ENCODE data around the gene CCDC15.

The CCDC15 gene, protein sequence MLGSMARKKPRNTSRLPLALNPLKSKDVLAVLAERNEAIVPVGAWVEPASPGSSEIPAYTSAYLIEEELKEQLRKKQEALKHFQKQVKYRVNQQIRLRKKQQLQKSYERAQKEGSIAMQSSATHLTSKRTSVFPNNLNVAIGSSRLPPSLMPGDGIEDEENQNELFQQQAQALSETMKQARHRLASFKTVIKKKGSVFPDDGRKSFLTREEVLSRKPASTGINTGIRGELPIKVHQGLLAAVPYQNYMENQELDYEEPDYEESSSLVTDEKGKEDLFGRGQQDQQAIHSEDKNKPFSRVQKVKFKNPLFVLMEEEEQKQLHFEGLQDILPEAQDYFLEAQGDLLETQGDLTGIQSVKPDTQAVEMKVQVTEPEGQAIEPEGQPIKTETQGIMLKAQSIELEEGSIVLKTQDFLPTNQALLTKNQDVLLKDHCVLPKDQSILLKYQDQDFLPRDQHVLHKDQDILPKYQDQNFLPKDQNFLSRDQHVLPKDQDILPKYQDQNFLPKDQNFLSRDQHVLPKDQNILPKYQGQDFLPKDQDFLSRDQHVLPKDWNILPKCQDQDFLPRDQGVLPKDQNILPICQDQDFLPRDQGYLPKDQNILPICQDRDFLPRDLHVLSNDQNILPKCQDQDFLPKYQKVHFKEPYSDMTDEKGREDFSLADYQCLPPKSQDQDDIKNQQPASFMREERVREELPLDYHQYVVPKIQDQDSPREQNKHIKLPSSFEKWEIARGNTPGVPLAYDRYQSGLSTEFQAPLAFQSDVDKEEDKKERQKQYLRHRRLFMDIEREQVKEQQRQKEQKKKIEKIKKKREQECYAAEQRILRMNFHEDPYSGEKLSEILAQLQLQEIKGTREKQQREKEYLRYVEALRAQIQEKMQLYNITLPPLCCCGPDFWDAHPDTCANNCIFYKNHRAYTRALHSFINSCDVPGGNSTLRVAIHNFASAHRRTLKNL

DNA sequence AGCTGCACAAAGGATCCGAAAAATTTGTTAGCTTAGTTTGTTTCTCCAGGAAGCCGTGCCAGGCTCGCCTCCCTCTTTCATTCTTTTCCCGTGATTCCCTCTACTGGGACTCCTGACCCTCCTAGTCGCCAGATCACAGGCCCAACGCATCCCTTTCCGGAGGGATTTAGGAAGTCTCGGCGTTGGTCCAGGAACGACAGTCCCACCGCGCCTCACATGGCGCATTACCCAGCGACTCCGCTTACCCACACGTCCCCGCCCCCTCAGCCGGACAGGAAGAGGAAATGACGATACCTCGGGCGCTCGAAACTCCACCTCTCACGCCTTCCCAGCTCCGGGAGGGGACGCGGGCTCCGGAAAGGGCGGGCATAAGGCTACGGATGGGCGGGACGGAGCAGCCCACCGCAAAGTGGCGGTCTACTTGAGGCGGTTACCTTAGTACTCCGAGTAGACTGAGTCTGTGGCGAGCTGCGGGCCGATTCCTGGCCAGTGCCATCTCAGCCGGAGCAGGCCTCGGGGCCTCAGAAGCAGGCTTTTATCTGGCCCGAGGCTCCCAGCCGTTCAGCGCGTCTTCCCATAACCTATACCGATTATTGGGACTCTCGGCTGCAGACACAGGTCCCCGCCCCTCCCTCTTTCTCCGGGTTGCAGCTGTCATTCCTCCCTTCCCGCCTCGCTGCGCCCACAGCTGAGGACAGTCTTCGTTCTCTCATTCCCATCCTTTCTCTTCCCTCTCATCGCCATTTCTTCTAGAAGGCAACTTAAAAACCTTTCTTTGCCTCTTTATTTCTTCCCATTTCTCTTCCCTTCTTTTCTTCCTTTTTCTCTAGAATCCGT, at the start of gene CCDC15:
Gene CCDC15 (plus strand): TSS at position 450 of the 837 bp plus-strand sequence. CDS start 531 bp downstream, outside the sequence.
- DNase-seq = peak; percentile 99

DNA sequence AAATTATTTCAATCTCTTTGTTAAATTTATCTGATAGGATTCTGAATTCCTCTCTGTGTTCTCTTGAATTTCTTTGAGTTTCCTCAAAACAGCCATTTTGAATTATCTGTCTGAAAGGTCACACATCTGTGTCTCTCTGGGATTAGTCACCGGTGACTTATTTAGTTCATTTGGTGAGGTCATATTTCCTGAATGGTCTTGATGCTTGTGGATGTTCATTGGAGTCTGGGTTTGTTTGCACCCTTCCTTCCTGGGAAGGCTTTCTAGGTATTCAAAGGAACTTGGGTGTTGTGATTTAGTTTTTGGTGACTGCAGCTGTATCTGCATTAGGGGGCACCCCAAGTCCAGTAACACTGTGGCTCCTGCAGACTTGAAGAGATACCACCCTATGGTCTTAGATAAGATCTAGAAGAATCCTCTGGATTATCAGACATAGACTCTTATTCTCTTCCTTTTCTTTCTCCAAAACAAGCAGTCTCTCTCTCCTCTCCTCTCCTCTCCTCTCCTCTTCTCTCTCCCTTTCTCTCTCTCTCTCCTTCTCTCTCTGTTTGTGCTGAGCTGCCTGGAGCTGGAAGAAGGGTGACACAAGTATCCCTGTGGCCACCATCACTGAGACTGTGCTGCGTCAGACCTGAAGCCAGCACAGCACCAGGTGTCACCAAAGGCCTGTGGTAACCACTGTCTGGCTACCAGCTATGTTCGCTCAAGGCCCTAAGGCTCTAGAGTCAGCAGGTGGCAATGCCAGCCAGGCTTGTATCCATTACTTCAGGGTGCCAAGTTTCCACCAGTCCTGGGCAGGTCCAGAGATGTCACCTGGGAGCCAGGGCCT, 38.2 kb upstream of the CCDC15 start:
- DNase-seq = no peak

DNA sequence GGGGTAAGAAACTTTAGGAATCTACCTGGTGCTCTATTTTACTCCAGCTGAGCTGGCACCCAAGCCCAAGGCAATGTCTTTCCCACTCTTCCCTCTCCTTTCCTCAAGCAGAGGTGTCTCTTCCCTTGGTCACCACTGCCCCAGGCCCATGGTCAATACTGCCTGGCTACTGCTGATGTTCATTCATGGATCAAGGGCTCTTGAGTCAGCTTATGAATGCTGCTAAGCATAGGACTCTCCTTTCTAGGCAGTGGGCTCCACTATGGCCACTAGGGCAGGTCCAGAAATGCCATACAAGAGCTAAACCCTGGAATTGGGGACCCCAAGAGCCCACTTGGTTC, 37.7 kb upstream of the CCDC15 start:
- no peak for DNase-seq

DNA sequence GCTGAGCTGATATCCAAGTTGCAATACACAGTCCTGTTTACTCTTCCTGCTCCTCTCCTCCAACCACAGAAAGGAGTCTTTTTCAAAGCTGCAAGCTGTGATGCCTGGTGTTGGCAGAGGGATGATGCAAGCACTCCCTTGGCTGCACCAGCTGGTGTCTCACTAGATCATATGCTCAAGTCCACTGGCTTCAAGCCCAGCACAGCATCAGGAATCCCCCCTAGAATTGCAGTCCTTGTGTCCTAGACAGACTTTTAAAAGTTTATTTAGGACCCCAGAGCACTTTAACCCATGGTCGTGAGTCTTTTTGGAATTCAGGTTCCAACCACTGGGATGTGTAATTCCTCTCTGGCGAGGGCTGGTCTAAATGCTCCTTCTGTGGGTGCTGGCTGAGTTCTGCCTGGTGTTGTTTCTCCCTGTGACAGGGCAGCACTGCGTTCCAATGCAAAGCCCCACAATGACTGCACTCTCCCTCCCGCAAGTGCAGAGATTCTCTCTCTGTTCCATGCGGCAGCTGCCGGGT, 36.8 kb upstream of the CCDC15 start:
- peak; percentile 15 for DNase-seq

DNA sequence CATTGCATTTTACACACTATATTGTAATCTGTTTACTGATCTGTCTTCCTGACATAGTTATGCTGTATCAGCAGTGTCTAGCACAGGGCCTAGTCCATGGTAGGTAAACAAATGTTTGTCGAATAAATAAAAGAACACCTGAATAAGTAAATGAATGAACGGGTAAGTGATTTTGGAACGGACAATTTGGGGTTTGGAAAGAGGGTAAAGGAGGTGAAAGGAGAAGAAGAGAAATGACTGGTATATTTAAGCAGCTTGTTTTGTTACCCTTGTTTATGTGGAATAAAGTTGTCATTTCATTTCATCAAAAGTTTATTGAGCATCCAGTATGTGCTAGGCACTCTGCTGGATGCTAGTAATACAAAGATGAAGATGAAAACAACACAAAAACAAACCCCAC, 35.1 kb upstream of the CCDC15 start, which contains the start of gene HEPN1:
Gene HEPN1 (plus strand): TSS at position 301 of the 400 bp plus-strand sequence.
- no peak for DNase-seq

DNA sequence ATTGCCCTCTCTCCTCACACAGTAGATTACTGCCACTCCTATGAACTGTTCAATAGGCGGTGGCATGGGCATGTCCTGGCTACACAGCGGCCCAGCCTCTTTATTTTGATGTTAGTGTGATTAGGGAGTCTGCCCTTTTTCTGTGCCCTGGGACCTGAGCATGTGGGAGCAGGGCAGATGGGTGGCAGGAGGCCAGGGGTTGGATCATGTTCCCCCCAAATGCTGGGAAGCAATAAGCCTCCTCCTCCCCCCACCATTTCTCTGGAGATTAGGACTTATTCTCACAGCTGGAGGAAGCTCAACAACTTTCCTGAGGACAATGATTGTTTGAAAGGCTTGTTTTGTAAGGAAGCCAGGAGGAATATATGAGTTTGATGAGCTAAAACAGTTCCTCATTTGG, 34.1 kb upstream of the CCDC15 start:
- DNase-seq = no peak

DNA sequence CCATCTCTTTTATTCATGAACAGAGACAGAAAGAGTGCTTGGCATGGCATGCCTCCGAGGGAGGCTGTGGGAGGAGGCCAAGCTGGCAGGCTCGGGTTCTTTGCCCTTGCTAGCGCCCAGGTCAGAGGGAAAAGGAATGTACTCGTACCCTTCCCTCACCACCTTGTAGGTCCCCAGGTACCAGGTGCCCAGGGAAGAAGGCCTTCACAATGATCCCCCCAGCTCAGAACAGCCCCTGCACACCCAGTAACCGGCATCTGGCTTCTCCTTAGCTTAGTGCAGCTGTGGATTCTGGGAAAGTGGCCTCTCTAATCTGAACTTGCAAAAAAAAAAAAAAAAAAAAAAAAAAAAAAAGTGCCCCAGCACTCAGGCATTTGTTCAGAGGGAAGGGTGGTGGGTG, 33.6 kb upstream of the CCDC15 start:
- DNase-seq = no peak

DNA sequence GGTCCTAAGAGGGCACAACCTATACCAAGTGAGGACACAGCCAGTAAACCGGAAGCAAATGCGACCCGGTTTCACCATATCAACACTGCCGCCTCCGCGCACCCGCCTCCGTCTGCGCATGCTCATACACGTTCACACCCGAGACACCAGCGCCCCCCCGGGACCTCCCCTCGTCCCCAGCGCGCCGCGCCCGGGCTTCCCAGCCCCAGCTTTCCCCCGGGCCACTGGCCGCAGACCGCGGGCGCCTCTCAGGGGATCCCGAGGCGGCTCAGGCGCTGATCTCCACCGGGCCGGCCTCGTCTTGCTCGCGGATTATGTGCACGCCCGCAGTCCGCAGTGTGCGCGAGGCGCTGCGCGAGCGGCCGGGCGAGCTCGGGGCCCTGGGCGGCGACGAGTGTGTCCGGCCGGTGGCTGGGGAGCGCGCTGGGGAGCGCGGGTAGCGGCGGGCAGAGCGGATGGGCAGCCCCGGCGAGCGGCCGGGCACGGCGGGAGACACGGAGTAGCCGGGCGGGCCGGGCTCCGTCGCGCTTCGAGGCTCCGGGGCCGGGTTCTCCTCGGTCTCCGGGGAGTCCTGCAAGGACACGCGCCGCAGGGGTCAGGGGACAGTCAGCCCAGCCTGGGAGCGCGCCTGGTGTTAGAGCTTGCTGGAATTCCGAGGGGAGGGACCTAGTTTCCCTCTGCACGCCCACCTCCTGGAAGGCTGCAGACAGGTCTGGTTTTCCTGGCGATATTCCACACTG, 33.0 kb upstream of the CCDC15 start:
- DNase-seq = peak; percentile 88

DNA sequence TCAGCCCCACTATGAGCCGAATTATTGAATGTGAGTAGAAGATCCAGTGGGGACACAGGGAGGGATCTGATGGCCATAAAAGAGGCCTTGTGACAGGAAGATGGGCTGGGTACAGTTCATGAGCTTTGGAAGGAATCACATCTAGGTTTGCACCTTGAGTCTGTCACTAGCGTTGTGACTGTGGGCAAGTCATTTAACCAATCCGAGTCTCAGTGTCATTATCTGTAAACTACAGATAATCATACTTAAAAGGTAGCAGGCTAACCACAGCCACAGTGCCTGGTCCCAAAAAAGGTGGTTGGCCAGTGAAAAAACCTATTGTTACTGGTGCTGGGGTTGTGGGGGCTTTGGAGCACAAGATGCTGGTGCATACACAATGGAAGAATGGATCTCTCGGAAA, 31.2 kb upstream of the CCDC15 start:
- DNase-seq = peak; percentile 27

DNA sequence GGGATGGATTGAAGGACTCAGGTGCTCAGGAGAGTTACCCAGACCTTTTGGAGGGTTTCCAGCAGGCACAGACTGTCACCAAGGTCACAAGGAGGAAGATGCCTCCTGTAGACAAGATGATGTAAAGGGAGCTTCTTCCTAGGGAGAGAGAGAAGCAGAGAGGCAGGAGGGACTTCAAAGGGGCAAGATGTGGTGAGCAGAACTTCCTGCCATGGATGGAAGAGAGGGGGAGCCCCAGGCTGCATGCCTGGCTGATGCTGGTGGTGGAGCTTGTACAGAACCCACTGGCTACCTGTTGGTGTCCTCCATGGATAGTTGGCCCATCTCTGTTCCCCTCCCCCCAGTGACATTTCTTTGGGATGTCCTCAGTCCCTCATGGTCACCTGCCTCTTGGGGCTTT, 30.7 kb upstream of the CCDC15 start:
- DNase-seq = no peak

DNA sequence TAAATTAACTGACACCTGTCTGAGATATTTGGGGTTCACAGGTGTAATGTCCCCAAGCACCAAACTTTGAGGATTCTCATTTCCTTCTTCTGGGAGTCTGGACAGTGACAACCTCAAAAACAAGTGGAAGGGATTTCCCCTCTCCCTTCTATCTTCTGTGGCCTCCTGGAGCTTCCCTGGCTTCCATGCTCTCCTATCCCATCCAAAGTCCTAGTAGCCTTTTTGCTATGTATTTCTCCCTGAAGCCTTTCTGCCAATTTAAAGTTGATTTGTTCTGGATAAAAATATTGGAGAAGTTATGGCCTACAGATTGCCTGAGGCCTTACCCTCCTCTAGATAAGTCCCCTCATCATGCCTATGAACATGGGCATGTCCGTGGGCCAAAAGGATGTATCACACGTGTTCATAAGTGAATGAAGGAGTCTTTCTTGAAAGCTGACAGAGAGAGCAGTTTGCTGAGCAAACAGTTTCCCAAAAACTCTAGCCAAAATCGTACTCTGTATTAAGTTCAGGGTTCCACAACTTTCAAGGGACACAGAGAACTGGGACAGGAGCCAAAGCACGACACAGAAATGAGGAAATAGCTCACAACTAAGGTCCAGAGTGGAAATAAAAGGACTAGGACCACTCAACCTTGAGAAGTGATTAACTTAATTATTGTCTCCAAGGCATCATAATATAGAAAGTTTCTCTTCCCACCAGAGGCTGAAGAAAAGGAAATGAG, 24.9 kb upstream of the CCDC15 start:
- DNase-seq = no peak

DNA sequence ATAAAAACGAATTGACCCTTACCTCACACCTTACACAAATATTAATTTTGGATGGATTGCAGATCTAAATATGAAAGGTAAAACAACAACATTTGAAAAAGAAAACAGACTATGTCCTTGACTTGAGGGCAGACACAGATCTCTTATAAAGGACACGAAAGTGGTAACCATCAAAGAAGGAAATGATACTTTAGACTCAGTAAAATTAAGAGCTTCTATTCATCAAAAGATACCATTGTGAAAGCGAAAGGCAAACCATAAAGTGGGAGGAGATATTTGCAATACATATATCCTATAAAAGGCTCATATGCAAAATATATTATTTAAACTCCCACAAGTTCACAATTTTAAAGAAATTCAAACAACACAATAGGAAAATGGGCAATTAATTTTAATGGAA, 23.2 kb upstream of the CCDC15 start:
- no peak for DNase-seq

DNA sequence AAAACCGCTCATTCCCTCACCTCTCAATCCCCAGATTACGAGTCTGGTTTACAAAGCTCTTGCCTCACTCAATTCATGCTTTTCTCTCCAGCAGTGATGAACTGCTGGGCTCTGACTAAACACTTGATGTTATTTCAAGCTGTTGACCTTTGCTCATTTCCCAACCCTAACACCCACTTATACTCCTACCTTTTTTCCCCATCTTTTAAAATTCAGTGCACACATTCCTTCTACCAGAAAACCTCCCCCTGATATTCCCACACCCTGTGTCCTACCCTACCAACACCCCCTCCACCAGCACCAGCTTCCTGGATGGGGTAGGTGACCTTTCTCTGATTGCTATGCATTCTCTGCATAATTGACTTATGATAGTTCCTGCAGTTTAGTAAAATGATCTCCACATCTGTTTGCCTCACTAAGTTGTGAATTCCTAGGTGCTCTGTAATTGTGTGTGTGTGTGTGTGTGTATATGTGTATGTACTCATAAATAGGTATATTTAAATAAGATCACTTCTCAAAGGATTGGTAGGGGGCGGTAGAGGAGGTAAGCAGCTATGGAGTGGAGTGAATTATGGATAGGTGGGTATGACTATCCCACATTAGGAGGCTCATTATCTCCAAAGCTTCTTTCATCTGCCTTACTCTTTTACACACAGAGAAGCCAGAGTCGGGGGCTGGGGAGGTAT, 19.0 kb upstream of the CCDC15 start:
- DNase-seq = no peak

DNA sequence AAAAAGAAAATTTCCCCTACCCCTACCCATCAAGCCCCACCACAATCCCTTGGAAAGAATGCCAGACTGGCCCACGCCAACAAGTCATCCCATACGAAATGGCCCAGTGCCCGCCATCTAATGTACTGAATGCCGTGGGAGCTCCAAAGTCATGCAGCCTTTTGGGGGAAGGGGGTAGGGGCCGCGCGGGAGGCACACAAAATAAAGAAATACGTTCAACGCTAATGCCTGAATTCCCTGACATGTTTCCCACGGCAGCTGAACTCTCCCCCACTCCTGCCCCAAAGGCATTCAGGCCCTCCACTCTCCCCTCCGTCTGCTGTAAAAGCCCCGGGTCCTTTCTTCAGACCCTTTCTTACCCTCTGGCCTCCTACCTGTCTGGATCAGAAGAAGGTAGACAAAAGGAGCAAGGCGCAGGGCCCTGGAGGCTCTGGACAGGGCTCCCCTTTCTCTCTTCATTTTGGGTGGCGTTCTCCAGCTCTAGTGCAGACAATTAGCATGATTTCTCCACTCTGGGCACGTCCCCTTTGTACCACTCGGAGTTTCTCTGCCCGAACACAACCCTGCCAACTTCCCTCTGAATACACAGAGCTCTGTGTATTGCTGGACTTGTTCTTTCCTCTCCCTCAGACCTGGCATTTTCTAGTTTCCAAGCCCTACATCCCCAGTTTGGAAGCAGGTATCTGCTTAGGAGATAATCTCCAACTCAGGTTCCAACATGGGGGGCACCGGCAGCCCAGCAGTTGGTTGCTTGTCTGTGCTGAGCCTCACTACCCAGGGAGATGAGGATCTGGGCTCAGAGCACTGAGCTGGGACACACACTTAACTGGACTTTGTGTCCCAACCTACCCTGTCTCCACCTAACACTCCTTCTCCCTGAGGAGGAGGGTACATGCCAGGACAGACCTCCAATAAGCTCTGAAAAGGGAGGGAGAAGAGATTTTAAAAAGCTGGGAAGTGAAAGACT, 18.2 kb upstream of the CCDC15 start, which contains the start of gene HEPACAM:
Gene HEPACAM (minus strand): TSS at position 500 of the 967 bp plus-strand sequence. CDS start 41 bp downstream, at position 459.
- no peak for DNase-seq

DNA sequence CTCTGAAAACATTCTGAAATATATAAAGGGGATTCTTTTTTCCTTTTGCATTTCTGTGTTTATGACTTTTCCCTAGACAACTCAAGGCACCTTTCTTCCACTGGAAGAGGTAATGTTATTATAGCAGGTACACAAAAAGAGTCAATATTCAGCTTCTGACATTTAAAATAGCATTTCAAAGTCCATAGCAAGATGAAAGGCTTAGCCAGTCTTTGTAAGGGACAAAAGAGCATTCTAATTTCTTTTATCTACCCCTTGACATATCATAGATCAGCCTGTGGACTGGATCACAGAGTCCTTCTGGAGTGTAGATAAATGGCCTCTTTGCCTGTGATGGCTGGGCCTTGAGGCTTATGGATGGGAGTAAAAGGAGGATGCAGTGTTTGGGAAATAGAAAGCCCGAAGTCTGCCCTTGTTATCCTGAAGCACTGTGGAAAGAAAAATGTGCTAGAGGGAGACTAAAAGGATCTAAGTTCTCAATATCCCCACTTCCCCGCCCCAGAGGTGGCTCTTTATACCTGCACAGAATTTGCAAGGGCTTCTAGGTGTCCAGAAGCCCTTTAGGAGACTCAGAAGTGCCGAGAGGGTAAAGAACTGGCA, 16.6 kb upstream of the CCDC15 start:
- no peak for DNase-seq

DNA sequence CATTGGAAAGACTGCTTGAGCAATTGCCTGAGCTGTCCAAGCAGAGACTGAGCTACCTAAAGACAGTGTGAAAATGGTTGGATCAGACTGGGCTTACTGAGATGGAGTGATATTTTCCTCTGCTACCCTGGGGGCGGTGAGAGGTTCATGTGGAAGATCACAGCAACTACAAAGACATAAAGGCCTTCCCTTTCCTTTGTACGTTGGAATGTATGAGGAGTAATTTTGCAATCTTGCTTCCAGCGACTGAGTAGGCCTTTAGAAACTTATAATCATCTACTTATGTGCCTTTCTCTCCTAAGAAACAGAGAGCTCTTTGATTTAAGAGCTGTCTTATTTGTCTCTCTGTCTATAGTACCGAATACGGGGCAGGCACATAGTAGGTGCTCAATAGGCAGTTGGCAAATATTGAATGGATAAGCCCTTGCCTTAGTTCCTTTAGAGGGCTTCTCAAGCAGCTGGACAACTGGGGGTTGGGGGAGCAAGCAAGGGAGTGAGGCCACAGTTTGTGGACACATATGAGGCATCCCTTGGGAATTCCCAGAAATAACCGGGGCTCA, 15.7 kb upstream of the CCDC15 start:
- DNase-seq = no peak

DNA sequence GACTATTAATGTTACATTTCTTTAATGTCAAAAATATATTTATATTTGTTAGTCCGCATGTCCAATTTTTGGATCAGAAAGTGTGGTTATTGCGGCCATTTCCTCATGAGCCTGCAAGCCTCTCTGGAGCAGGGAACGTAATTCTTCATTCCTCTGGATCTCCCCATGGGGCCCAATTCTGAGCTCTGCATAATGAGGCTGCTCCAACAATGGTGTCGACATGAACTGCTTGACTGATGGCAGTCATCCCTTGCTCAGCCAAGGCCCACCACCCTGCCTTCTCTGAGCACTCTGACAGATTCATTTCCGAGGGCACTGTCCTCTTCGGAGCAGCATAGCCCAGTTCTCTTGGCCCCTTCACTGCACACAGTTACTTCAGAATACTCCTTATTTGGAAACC, 15.0 kb upstream of the CCDC15 start:
- no peak for DNase-seq

DNA sequence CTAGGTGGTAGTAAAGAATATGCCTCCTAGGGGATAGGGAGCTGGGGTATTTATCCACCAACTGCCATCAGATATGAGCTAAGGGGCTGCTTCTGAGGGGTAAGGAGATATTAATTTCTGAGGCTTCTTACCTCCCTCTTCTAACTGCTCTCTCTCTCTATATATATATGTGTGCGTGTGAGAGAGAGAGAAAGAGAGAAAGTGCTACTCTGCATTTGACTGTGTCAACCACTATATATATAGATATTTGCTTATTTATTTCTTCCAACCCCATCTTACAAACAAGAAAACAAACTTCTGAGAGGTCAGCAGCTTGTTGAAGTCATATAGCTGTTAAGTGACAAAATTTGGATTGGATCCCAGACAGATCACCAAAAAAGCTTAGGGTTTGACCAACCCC, 12.3 kb upstream of the CCDC15 start:
- no peak for DNase-seq

Measured in hematopoietic multipotent progenitor cell treated with erythropoietin and hydrocortisone succinate and interleukin-3 and kit ligand, for 4 days (in vitro differentiated cells).